HG03060 (cell line): ENCODE results near the gene LRRC8E.

Experiments used
- ATAC-seq: cut with Tn5 transposase; IDR thresholded peaks from one replicate; pipeline ENCODE4 v1.9.1; 2021; ENCODE audit warnings: low read depth, moderate number of reproducible peaks; ENCODE audit not compliant: unreplicated experiment

The LRRC8E gene

DNA sequence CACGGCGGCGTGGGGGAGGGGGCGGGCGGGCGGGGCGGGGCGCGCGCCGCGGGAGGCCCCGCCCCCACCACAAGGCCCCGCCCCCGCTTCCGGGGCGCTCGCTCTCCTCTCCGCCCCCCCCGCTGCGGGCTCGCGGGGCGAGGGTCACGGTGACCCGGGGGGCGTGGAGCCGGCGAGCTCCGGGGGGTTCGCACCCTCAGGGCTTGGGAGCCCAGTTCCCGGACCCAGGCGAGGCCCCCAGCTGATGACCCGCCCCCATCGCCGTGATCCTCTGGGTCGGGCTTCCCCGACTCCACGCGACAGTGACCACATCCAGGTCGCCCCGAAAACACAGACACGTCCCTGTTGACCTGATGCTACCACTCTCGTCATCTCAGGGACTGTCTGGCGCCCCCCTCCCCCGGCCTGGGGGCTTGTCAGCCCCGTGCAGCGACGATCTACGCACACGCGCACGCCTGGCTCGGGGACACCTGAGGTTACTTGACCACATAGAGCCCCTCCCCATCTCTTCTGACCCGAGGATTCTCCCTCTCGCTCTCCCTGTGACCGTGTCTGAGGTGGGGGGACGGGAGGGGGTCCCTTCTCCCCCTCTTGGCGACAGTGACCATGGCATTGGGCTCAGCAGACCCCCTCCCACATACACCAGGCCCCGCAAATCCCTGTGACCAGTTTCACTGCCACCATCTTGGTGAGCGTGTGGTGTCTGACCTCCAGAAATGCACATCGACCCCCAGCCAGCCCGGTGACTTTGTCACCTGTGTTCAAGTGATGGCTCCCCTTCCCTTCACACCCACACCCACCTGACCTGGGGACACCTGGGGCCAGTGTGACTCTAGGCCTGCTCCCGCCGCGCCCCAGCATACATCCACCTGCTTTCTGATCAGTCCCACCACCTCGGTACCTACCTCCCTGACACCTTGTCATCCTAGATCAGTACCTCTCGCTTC, 16.0 kb downstream of the LRRC8E start:
- ATAC-seq = no peak

DNA sequence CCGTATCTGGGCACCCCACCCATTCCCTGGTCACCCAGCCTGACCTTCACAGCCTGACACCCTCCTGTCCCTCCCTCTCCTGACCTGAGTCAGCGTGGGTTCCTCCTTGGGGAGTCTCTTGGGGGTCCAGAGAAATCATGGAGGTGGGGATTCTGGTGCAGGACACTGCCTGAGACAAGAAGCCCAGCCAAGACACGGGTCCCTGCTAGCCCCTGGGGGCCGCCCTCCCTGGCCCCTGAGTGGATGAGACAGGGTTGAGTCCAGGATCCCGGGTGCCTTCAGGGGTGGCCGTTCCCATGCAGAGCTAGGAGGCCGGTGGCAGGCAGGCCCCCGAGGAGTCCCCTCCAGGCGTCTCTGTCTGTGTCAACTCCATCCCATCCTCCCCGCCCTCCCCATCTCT, 17.0 kb downstream of the LRRC8E start:
- ATAC-seq = no peak

DNA sequence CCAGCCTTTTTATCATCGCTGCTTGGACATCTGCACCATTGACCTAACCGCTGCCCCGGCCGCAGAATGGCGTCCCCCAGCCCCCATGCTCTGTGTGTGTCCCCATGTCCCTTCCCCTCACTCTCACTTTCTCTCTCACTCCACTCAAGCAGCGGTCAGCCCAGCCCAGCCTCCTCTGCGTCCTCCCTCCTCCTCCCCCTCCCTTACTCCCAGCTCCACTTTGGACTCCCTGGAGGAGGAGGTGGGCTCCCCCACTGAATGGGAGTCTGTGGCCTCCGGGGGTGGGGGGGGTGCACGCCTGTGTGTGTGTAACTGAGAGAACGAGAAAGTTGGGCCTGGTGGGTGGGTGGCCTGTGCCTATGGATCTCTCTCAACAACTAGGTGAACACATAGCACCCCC, 17.5 kb downstream of the LRRC8E start:
- no peak for ATAC-seq

DNA sequence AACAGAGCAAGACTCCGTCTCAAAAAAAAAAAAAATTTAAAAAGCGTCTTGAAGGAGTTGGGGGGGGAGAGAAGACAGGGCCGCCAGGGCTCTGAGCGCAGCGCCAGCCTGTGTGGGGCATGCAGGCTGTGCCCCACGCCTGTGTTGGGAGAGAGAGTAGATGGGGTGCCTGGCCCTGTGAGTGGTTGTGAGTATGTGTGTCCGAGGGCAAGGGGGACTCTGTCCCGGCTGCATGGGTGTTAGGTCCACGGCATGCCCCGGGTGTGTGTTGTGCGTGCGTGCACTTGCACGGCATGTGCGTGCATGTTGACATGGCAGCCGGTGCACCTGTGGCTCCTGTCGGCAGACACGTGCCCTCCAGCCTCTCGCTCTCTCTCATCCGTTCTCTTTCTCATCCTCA, 18.8 kb downstream of the LRRC8E start:
- no peak for ATAC-seq

DNA sequence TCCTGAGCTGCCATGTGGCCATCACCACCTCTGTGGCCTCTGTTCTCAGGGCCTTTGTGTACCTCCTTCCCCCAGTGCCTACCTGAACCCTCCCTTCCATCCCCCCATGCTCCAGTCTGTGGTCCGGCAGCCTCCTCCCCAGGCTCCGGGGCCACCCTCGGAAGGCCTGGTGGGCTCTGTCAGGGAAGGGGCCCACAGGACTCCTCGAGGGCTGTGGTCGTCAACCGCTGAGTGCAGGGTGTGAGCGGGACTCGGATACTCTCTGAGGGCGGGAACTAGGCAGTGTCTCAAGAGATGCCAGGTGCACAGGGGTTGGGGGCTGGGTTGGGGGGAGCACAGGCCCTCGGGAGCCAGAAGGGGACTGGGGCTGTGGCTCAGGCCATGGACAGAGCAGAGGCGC, 19.2 kb downstream of the LRRC8E start:
- ATAC-seq = no peak

DNA sequence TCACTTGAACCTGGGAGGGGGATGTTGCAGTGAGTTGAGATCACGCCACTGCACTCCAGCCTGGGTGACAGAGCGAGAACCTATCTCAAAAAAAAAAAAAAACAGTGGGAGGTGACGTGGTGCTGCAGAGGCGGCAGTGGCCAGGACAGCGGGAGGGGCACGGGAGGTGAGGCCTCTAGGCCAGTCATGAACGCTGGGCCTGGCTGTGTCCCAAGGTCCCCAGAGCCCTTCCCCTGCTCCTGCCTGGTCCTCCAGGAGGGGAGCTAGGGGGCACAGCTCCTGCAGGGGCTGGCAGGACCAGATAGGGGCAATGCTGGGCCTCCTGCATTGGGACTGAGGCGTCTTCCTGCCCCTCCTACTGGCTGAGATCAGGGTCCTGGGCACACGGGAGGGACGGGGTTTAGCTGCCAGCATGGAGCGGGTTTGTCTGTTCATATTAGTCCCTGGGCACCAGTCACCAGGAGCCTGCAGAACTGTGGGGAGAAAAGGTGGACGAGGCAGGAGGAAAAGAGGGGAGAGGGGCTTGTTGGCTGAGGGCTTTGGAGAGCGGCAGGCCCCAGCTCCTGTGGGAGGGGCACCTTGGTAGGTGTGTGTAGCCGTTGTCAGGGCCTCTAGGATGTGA, 19.9 kb downstream of the LRRC8E start:
- no peak for ATAC-seq

DNA sequence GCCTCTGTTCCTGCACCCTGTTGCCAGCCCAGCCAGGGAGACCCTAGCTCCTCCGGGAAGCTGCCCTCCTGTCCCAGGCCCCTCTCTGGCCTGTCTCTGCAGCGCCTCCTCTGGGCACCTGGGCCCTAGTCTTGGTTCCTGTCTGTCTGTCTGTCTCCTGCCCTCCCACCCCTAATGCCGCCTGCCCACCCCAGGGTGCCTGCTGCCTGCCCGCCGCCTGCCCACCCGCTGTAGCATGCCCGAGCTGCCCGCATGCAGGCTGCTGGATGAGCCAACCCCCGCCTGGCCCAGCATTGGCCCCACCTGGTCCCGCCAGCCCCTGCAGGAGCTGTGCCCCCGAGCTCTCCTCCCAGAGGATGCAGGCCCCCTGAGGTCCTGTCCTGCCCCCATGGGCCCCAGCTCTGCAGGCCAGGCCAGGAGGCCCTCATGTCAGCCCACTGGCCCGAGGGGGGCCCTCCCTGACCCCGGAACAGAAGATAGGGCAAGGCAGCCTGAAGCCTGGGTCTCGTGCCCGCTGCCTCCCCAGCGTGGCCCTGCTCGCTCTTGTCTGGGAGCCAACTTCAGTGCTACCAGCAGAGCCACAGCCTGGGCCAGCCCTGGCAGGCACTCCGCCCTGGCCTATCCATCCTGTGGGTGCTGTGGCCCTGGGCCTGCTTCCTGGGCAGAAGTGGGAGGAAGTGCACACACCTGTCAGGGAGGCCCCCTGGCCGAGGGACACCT, 20.6 kb downstream of the LRRC8E start:
- no peak for ATAC-seq

DNA sequence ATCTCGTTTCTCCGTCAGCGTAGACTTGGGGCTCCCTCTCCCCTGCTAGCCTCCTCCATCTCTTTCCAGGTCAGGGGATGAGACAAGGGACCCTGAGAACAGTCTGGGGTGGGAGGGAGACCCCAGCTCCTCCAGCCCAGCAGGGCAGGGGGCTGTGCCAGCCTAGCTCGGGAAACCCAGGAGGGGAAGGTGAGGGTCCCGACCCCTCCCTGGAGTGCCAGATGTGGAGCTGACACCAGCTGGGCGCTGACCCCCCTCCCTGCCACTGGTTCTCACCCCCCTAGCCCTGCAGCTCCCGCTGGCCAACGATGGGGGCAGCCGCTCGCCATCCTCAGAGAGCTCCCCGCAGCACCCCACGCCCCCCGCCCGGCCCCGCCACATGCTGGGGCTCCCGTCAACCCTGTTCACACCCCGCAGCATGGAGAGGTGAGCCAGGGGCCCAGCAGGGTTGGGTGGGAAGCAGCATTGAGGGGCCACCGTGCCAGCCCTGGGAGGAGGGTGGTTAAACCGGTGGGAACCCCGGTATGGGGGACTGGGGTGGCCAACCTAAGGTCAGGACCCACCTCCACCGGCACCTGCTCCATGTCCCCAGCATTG, 21.3 kb downstream of the LRRC8E start:
- no peak for ATAC-seq

DNA sequence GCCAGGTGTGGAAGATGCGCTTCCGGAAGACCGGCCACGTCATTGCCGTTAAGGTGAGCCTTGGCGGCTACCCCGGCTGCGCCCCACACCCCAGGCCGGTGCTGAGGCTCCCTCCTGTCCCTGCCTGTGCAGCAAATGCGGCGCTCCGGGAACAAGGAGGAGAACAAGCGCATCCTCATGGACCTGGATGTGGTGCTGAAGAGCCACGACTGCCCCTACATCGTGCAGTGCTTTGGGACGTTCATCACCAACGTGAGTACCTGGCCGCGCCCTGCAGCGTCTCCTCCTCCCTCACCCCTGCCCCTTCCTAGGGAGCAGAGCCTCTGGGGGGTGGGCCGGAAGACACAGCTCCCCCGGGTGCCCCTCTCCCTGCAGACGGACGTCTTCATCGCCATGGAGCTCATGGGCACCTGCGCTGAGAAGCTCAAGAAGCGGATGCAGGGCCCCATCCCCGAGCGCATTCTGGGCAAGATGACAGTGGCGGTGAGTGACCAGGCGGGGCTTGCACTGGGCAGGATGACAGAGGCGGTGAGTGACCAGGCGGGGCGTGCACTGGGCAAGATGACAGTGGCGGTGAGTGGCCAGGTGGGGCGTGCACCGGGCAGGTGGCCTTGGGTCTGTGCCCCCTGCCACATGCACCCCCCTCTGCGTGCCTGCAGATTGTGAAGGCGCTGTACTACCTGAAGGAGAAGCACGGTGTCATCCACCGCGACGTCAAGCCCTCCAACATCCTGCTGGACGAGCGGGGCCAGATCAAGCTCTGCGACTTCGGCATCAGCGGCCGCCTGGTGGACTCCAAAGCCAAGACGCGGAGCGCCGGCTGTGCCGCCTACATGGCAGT, 22.2 kb downstream of the LRRC8E start:
- ATAC-seq = no peak

DNA sequence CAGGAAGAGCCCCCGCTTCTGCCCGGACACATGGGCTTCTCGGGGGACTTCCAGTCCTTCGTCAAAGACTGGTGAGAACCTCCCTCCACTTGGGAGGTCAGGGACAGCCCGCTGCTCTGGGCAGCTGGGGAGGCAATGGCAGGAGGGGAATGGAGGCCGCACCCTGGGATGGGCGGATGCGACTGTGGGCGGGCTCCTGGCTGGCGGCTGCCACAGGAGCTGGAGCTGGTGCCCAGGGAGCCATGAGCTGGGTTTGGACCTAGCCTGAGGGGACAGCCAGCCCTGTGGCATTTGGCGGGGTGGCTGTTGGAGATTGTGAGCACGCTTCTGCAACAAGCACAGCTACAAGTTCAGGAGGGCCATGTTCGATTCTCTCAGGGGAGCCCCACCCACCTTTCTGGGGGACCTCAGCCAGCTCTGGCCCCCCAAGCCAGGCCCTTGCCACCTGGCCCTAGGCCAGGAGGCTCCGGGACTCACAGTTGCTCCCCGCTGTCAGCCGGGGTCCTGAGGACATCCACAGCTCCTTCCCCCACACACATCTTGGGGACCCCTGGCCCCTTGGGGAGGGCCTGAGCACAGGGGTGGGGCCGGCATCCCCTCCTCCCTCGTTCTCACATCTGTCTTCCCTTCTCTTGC, 23.3 kb downstream of the LRRC8E start:
- ATAC-seq = no peak

DNA sequence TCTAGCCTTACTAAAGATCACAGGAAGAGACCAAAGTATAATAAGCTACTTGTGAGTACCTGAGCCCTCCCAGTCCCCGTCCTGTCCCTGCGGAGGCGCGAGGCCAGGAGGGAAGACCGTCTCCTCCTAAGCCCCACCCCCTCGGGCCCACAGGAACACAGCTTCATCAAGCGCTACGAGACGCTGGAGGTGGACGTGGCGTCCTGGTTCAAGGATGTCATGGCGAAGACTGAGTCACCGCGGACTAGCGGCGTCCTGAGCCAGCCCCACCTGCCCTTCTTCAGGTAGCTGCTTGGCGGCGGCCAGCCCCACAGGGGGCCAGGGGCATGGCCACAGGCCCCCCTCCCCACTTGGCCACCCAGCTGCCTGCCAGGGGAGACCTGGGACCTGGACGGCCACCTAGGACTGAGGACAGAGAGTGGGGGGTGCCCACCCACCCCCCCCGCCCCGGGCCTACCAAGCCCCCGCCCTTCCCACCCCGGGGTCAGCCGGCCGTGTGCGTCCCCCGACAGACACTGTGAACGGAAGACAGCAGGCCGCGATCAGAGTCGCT, 23.9 kb downstream of the LRRC8E start:
- no peak for ATAC-seq

DNA sequence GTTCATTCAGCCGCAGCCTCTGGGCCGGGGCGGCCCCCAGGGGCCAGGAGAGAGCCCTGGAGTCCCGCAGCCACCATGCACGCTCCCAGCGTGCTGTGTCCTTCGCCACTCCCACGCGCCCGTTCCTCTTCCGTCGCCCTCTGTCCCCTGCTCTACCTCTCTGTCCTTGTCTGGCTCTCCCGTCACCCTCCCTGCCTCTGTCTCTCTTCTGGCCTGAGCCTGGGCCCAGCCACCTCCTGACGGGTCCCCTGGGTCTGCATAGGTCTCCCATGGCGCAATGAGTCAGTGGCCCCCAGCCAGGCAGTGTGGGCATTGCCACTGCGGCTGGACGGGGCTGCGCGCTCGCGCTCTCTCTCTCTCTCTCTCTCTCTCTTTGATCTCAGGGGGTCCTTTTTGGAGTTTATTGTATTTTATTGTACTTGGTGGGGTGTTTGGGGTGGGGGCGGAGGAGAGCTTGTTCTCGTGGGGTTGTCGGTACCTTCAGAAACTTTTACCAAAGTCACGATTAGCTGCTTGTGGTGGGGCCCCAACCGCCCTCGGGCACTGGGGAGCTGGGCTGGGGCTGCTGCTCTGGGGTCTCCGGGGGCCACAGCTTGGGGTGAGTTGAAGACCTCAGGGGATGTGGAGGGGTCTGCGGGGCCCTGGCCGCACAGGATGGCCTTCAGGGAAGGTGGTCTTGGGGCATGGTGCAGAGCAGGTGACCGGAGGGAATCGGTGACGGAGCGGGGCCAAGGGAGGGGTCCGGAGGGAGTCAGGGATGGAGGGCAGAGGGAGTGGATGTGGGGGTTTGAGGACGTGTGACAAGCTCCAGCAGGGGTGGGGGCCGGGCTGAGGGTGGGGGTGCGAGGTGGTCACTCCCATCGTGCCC, 24.6 kb downstream of the LRRC8E start:
- ATAC-seq = no peak

DNA sequence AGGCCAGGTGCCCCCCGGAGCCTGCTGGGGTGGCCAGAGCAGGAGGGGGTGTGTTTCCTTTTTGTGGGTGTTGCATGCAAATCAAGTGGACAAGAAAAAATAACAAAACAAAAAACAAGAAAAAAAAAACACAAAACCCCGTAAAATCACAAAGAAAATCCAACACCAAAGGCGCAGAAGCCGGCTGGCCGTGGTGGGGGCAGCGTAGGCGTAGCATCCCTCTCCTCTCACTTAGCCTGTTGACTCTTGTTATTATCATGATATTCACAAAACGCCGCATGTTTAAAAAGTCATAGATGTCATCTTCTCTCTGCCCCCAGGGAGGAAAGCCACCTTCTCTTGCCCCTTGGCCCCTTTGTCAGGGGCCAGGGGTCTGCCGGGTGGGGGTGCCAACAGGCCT, 25.3 kb downstream of the LRRC8E start:
- no peak for ATAC-seq

DNA sequence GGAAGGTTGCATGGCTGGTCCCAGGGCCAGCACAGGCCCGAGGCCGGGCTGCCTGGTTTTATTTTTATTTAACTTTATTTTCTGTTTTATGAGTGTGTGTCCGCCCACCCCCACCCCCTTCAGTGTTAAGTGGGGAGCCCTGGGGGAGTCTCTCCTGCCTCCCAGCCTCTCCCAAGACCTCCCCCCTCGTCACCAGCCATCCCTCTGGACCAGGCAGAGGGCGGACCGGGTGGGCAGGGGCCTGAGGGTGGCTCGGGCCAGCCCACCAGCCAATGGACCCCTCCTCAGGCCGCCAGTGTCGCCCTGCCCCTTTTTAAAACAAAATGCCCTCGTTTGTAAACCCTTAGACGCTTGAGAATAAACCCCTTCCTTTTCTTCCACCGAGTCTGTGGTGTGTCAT, 25.8 kb downstream of the LRRC8E start:
- ATAC-seq = no peak

DNA sequence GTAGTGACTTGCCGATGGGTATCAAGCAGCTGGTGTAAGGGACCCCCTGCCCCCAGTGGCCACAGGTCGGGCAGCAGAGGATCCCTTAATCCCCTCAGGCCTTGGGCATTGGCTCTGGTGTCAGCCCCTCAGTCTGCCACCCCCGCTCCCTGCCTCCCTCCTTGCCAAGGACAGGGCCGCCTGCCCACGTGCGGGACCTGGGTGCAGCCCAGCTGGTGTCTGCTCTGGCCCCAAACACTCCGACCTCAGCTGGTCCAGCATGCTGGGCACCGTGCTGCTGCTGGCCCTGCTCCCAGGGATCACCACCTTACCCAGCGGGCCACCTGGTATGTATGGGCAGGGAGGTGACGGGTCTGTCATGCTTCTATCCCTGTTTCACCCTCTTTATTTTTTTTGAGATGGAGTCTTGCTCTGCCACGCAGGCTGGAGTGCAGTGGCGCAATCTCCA, 26.3 kb downstream of the LRRC8E start, which contains the start of gene TGFBR3L:
Gene TGFBR3L, plus strand, starts transcription at position 233 of the 448 bp plus-strand sequence.
- ATAC-seq = no peak

DNA sequence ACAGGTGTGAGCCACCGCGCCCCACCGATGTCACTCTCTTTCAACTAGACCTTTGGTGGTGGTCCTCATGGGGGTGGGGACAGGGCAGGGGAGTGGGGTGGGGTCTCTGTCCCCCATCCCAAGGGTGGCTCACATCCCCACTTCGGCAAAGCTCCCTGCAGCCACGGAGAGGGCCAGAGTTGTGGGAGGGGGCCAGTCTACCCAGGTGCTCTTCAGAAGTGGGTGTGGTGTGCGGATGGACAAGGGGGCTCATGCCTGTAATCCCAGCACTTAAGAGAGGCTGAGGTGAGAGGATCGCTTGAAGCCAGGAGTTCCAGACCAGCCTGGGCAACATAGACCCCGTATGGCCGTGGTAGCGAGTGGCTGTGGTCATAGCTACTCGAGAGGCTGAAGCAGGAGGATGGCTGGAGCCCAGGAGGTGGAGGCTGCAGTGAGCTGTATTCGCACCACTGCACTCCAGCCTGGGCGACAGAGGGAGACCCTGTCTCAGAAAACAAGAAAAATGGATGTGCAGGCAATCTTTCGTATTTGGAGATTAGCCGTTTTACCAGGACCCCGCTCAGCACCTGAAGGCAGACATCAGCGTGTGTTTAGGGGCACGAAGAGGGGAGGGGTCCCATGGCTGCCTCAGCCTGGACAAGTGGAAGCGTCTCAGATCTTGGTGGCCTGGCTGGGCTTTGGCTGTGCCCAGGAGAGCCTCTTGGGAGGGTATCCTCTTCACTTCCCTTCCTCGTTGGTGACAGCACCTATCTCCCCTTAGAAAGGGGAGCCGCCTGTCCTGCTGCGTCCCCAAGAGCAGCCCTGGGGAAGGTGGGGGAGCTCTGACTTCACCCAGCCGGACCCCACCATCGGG, 27.2 kb downstream of the LRRC8E start:
- no peak for ATAC-seq
